Hematopoietic multipotent progenitor cell (in vitro differentiated cells): ENCODE measurements around the gene ACTN4. TPM values are rescaled to one million over a fixed set of nuclear protein-coding genes. Genes with fewer than 3 reads are reported as not detected.

Experiments
- total RNA-seq: library from RNA; depleted of rRNA; stranded (reverse); fragments of >200 nt; gene quantifications from one replicate; pipeline ENCODE4 v1.2.3, GENCODE V29; 2012

ACTN4 gene
- total RNA-seq, 1 donor = 264 TPM

Other genes starting within 250 kb of the ACTN4 start
- gene FAM98C, start 244.6 kb upstream of the ACTN4 start, total RNA-seq = 9.4 TPM
- gene RASGRP4, start 221.4 kb upstream of the ACTN4 start, total RNA-seq = 23.4 TPM
- 2.7 TPM for gene RYR1, start 214.0 kb upstream of the ACTN4 start, total RNA-seq
- gene MAP4K1, start 29.7 kb upstream of the ACTN4 start, total RNA-seq = 31.5 TPM
- gene EIF3K, start 28.5 kb upstream of the ACTN4 start, total RNA-seq = 831 TPM
- gene CAPN12, start 96.8 kb downstream of the ACTN4 start, total RNA-seq = 4.8 TPM
- gene LGALS7, start 125.9 kb downstream of the ACTN4 start, total RNA-seq = not detected
- gene LGALS7B, start 141.6 kb downstream of the ACTN4 start, total RNA-seq = not detected
- gene LGALS4, start 165.3 kb downstream of the ACTN4 start, total RNA-seq = 0.54 TPM
- gene ECH1, start 184.1 kb downstream of the ACTN4 start, total RNA-seq = 76.7 TPM
- gene HNRNPL, start 202.3 kb downstream of the ACTN4 start, total RNA-seq = 310 TPM
- 16.2 TPM for gene RINL, start 230.6 kb downstream of the ACTN4 start, total RNA-seq